Parathyroid adenoma (tissue), 2 donors: Measurements from ENCODE around the gene AGBL1.

ENCODE experiments used
- H2AFZ ChIP-seq: fragments of 300-600 bp; sonication (generic); one replicate; pipeline ENCODE4 v1.7.0; 2017; ENCODE audit warnings: antibody characterized with exemption, mild to moderate bottlenecking
- H3K27ac ChIP-seq: fragments of 300-600 bp; sonication (generic); one replicate; pipeline ENCODE4 v1.7.0; 2017
- H3K27me3 ChIP-seq: fragments of 300-600 bp; sonication (generic); one replicate; pipeline ENCODE4 v1.7.0; 2017; ENCODE audit warnings: low read length; ENCODE audit not compliant: control insufficient read depth, insufficient read depth
- H3K36me3 ChIP-seq: fragments of 300-600 bp; sonication (generic); one replicate; pipeline ENCODE4 v1.7.0; 2017; ENCODE audit warnings: low read length; ENCODE audit not compliant: control insufficient read depth, insufficient read depth
- H3K4me1 ChIP-seq: fragments of 300-600 bp; sonication (generic); one replicate; pipeline ENCODE4 v1.7.0; 2017; ENCODE audit warnings: control low read depth
- H3K4me2 ChIP-seq: fragments of 300-600 bp; sonication (generic); one replicate; pipeline ENCODE4 v1.7.0; 2017; ENCODE audit warnings: low read length
- H3K4me3 ChIP-seq: fragments of 300-600 bp; sonication (generic); one replicate; pipeline ENCODE4 v1.7.0; 2017; ENCODE audit warnings: low read depth, low read length
- H3K79me2 ChIP-seq: fragments of 300-600 bp; sonication (generic); one replicate; pipeline ENCODE4 v1.7.0; 2017; ENCODE audit warnings: control low read depth
- H3K9ac ChIP-seq: fragments of 300-600 bp; sonication (generic); one replicate; pipeline ENCODE4 v1.7.0; 2017; ENCODE audit warnings: mild to moderate bottlenecking
- H3K9me3 ChIP-seq: fragments of 300-600 bp; sonication (generic); one replicate; pipeline ENCODE4 v1.7.0; 2017; ENCODE audit warnings: low read length; ENCODE audit not compliant: control insufficient read depth
- CTCF ChIP-seq: fragments of 300-600 bp; sonication (generic); IDR thresholded peaks from one replicate; pipeline ENCODE4 v1.7.0; 2017; ENCODE audit warnings: antibody characterized with exemption, mild to moderate bottlenecking
- donor health status: primary hyperparathyroidism.

AGBL1 gene

DNA sequence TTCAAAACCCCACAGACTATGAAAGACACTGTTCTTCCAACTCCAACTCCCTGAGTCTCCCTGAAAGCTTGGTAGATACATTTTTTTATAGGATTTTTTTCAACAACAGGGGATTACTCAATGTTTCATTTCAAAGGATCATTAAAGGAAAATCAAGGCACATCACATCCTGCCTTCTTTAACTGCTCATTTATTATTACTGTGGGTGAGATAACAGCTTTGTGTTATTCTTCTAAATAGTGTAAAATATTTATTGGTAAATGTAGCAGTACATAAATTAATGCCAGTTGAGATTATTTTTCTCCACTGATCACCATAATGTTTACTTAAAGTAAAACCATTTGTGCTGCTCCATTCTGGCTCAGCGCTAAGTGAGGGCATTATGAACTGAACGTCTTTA, 57.2 kb downstream of the AGBL1 start:
- Histone ChIP-seq H3K36me3 (no peaks in the 10 kb centered on the region), H3K4me3 (no peak overlapping the region), H3K4me2 (no peak overlapping the region), H2AFZ (no peak overlapping the region), H3K27ac (no peak overlapping the region), H3K9ac (no peak overlapping the region), H3K27me3 (no peaks in the 10 kb centered on the region), H3K9me3 (no peaks in the 10 kb centered on the region), H3K79me2 (no peaks in the 10 kb centered on the region), H3K4me1 (no peaks in the 10 kb centered on the region)
- TF ChIP-seq CTCF, result no peak

- Histone ChIP-seq H3K27me3 (no peaks in the 10 kb centered on the region), H3K27ac (no peak overlapping the region), H3K79me2 (no peaks in the 10 kb centered on the region), H3K9ac (no peak overlapping the region), H3K36me3 (no peaks in the 10 kb centered on the region), H3K4me2 (no peak overlapping the region), H3K4me3 (no peak overlapping the region), H3K9me3 (no peaks in the 10 kb centered on the region), H2AFZ (no peak overlapping the region), H3K4me1 (no peaks in the 10 kb centered on the region)
- no peak for TF ChIP-seq CTCF
Measured at GRCh38 chr15:86138798-86139197, 59.1 kb downstream of the AGBL1 start.

GRCh38 chr15:86139828-86140227, 60.2 kb downstream of the AGBL1 start:
- no peak overlapping the region for H3K4me3 ChIP-seq
- H3K4me2 ChIP-seq, result no peak overlapping the region
- no peaks in the 10 kb centered on the region for H3K9me3 ChIP-seq
- no peak for TF ChIP-seq CTCF
- no peak overlapping the region for H2AFZ ChIP-seq
- no peaks in the 10 kb centered on the region for H3K36me3 ChIP-seq
- no peaks in the 10 kb centered on the region for H3K27me3 ChIP-seq
- H3K9ac ChIP-seq, result no peak overlapping the region
- H3K4me1 ChIP-seq, result no peaks in the 10 kb centered on the region
- H3K27ac ChIP-seq, result no peak overlapping the region
- H3K79me2 ChIP-seq, result no peaks in the 10 kb centered on the region

DNA sequence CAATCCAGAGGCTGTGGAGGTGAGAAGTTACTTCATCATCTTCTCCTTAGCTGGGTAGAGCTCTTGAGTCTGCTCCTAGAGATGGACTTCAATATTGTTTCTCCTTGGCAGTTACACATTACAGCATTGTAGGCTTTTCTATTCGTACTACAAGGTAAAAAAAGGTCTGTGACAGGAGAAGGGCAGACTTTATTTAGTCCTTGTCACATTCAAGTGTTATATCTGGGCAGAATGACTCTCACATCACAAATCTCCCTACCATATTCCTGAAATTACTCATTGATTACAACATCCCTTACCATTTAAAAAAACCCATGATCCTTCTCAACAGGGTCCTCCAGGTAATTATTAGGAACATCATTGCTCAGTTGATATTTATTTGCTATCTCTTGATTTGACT, 75.0 kb downstream of the AGBL1 start:
- no peaks in the 10 kb centered on the region for H3K36me3 ChIP-seq
- no peaks in the 10 kb centered on the region for H3K4me1 ChIP-seq
- H3K4me3 ChIP-seq, result no peak overlapping the region
- H3K27me3 ChIP-seq, result no peaks in the 10 kb centered on the region
- H3K4me2 ChIP-seq, result no peak overlapping the region
- H3K9ac ChIP-seq, result no peak overlapping the region
- H3K27ac ChIP-seq, result no peak overlapping the region
- TF ChIP-seq CTCF, result no peak
- H3K79me2 ChIP-seq, result no peaks in the 10 kb centered on the region
- no peaks in the 10 kb centered on the region for H3K9me3 ChIP-seq
- no peak overlapping the region for H2AFZ ChIP-seq

DNA sequence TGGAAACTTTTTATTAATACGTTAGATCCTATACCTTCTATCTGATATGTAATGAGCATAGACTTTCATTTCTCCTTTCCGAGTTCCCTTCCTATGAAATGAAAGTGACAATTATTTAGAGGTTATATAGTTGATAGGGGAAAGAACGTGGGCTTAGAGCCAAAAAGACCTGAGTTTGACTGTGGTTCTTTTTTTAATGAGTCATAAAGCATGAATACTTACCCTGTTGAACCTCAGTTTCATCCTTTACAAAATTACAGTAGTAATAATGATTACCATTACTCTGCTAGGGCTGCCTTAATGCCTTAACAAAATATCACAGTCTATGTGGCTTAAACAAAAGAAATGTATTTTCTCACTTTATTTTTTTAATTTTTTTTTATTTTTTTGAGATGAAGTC, 75.9 kb downstream of the AGBL1 start:
- no peak for TF ChIP-seq CTCF
- H3K9me3 ChIP-seq, result no peaks in the 10 kb centered on the region
- no peaks in the 10 kb centered on the region for H3K4me1 ChIP-seq
- no peak overlapping the region for H3K4me2 ChIP-seq
- H3K4me3 ChIP-seq, result no peak overlapping the region
- no peaks in the 10 kb centered on the region for H3K79me2 ChIP-seq
- H3K27ac ChIP-seq, result no peak overlapping the region
- no peaks in the 10 kb centered on the region for H3K27me3 ChIP-seq
- no peaks in the 10 kb centered on the region for H3K36me3 ChIP-seq
- H3K9ac ChIP-seq, result no peak overlapping the region
- H2AFZ ChIP-seq, result no peak overlapping the region
